ENCODE measurements around the gene TCP11L1. TPM values are rescaled to one million over a fixed set of nuclear protein-coding genes. Genes with fewer than 3 reads are reported as not detected.
"Not testable (repeated sequence)": the region's sequence is repeated elsewhere in the genome, so short reads cannot be mapped to it uniquely, and the experiment has no call there.

TCP11L1 gene
- total RNA-seq, 4 donors from 2014 or later: 19.5 to 53.4 (median 26.8) TPM

GRCh38 chr11:33045551-33046255, 6.3 kb downstream of the TCP11L1 start:
- intact Hi-C loops (cut with DNase I; ENCODE audit: low total_unique reads): no loop called here
- WGBS, 2 donors: 60 to 65% methylated on average over 8 of the region's 8 CpGs
- no peak for TF ChIP-seq POLR2A (IDR thresholded peaks at IDR 0.05)
- no peak for TF ChIP-seq CTCF (IDR thresholded peaks at IDR 0.05)
- no peak overlapping the region for H3K4me3 ChIP-seq (ENCODE audit: low read depth, poor library complexity, severe bottlenecking)
- DNase-seq (ENCODE audit: low spot score in 2 of 2): no peak

GRCh38 chr11:33048701-33049100, 9.3 kb downstream of the TCP11L1 start:
- 74% methylated on average over 6 of the region's 6 CpGs for WGBS, 2 donors
- H3K4me3 ChIP-seq (ENCODE audit: low read depth, poor library complexity, severe bottlenecking); intact Hi-C loops (cut with DNase I; ENCODE audit: low total_unique reads); DNase-seq (ENCODE audit: low spot score in 2 of 2): not testable (repeated sequence)

- H3K4me3 ChIP-seq (ENCODE audit: low read depth, poor library complexity, severe bottlenecking); intact Hi-C loops (cut with DNase I; ENCODE audit: low total_unique reads); DNase-seq (ENCODE audit: low spot score in 2 of 2): not testable (repeated sequence)
- WGBS, 2 donors: 87 to 88% methylated on average over 3 of the region's 3 CpGs
These were observed 10.4 kb downstream of the TCP11L1 start for GRCh38 chr11:33049565-33050408.

- intact Hi-C loops (cut with DNase I; ENCODE audit: low total_unique reads): no loop called here
- DNase-seq (ENCODE audit: low spot score in 2 of 2): no peak
- WGBS, 2 donors: 70 to 82% methylated on average over 2 of the region's 2 CpGs
- H3K4me3 ChIP-seq (ENCODE audit: low read depth, poor library complexity, severe bottlenecking): no peak overlapping the region
- TF ChIP-seq POLR2A (IDR thresholded peaks at IDR 0.05) (no peak), CTCF (IDR thresholded peaks at IDR 0.05) (no peak)
These were observed 12.9 kb downstream of the TCP11L1 start for GRCh38 chr11:33052231-33052630.

- intact Hi-C loops (cut with DNase I; ENCODE audit: low total_unique reads): no loop called here
- no peak overlapping the region for H3K4me3 ChIP-seq (ENCODE audit: low read depth, poor library complexity, severe bottlenecking)
- no peak for DNase-seq (ENCODE audit: low spot score in 2 of 2)
- TF ChIP-seq CTCF (IDR thresholded peaks at IDR 0.05) (no peak), POLR2A (IDR thresholded peaks at IDR 0.05) (no peak)
These were observed 16.0 kb downstream of the TCP11L1 start for GRCh38 chr11:33055375-33055774.

- intact Hi-C loops (cut with DNase I; ENCODE audit: low total_unique reads): no loop called here
- no peak for TF ChIP-seq CTCF (IDR thresholded peaks at IDR 0.05)
- no peak for TF ChIP-seq POLR2A (IDR thresholded peaks at IDR 0.05)
- no peak overlapping the region for H3K4me3 ChIP-seq (ENCODE audit: low read depth, poor library complexity, severe bottlenecking)
- WGBS, 2 donors: 70 to 74% methylated on average over 1 of the region's 1 CpG
- DNase-seq (ENCODE audit: low spot score in 2 of 2): no peak
These were observed 17.9 kb downstream of the TCP11L1 start for GRCh38 chr11:33057284-33057683.
